Measurements from ENCODE around the gene ACSM2B.
A peak's percentile ranks its signal among the peaks of the same experiment; 100 is the strongest.
"Not testable (repeated sequence)": the region's sequence is repeated elsewhere in the genome, so short reads cannot be mapped to it uniquely, and the experiment has no call there.

ACSM2B gene

DNA sequence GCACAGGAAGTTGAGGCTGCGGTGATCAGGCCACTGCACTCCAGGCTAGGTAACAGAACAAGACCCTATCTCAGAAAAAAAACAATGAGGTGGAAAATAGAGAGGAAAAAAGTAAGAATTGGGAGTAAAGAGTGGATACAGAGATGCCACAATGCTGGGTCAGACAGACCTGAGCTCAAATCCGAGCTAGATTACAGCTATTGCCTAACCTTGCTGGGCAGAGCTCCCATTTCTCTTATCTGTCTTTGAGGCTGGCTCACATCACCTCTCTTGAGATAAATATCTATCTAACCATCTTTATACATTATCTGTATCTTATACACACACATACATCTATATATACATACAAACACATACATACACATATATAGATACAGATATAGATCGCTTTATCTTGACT is 59.0 kb downstream of the ACSM2B start:
- Mint-ChIP-seq H3K4me1 (no peaks in the 10 kb centered on the region), H3K36me3 (ENCODE audit: low read depth) (no peaks in the 10 kb centered on the region), H3K9me3 (peaks cover 3% of the 10 kb centered on the region), H3K4me3 (no peak overlapping the region), H3K27me3 (ENCODE audit: low read depth) (no peaks in the 10 kb centered on the region), H3K27ac (no peak overlapping the region)
- TF ChIP-seq CTCF (IDR thresholded peaks at IDR 0.05; ENCODE audit: unreplicated experiment in 3 of 3): no peak

- no peaks in the 10 kb centered on the region for H3K36me3 Mint-ChIP-seq (ENCODE audit: low read depth)
These were observed 60.5 kb downstream of the ACSM2B start for GRCh38 chr16:20515688-20516090.

DNA sequence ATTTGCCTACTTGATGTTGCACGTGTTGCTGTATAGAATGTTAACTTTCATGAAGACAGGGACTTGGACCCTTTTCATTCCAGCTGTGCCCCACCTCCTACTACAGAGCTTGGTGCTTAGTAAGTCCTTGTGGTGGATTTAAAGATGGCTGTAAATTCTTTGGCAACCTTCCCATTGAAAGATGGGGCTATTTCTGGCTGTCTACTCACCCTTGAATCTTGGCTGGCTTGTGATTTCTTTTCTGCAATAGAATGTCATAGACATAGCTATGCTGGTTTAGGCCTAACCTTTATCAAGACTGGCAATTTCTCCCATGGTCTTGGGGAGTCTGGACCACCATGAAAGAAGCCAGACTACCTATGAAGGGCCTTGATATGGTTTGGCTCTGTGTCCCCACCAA is 65.8 kb downstream of the ACSM2B start:
- no peaks in the 10 kb centered on the region for H3K27me3 Mint-ChIP-seq (ENCODE audit: low read depth)
- no peak for TF ChIP-seq CTCF (IDR thresholded peaks at IDR 0.05; ENCODE audit: unreplicated experiment in 3 of 3)
- H3K36me3 Mint-ChIP-seq (ENCODE audit: low read depth): no peaks in the 10 kb centered on the region
- no peaks in the 10 kb centered on the region for H3K4me1 Mint-ChIP-seq
- peaks cover 32% of the 10 kb centered on the region for H3K9me3 Mint-ChIP-seq
- H3K27ac Mint-ChIP-seq: no peak overlapping the region
- no peak overlapping the region for H3K4me3 Mint-ChIP-seq

More at GRCh38 chr16:20515688-20516090, 60.5 kb downstream of the ACSM2B start:
- H3K27me3 Mint-ChIP-seq (ENCODE audit: low read depth): no peaks in the 10 kb centered on the region
- no peaks in the 10 kb centered on the region for H3K4me1 Mint-ChIP-seq
- no peak for TF ChIP-seq CTCF (IDR thresholded peaks at IDR 0.05; ENCODE audit: unreplicated experiment in 3 of 3)
- H3K27ac Mint-ChIP-seq: peak overlapping the region; percentile 51 to 89 (median 56)
- no peak overlapping the region for H3K4me3 Mint-ChIP-seq
- H3K9me3 Mint-ChIP-seq: peaks cover 3% of the 10 kb centered on the region

GRCh38 chr16:20507280-20507679 is 68.9 kb downstream of the ACSM2B start:
- Mint-ChIP-seq H3K4me1 (no peaks in the 10 kb centered on the region), H3K27ac (no peak overlapping the region), H3K36me3 (ENCODE audit: low read depth) (no peaks in the 10 kb centered on the region), H3K27me3 (ENCODE audit: low read depth) (no peaks in the 10 kb centered on the region), H3K9me3 (peaks cover 29% of the 10 kb centered on the region), H3K4me3 (no peak overlapping the region)
- no peak for TF ChIP-seq CTCF (IDR thresholded peaks at IDR 0.05; ENCODE audit: unreplicated experiment in 3 of 3)

DNA sequence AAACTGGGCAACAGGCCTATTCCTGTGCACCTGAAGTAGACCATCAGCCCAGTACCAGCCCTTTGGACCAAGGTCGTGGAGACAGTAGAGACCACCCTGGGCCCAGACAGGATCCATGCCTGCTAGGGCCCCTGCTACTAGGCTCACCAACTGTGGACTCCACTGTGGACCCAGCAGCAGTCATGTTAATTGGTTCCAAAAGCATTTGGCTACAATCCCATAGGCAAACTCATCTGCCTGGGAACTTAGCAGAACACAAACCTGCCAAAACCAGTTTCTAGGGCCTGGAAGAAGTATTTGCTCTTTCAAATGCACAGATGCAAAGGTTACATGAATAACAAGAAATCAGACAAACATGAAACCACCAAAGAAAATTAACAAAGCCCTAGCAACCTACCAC is 71.7 kb downstream of the ACSM2B start:
- H3K4me3 Mint-ChIP-seq: no peak overlapping the region

DNA sequence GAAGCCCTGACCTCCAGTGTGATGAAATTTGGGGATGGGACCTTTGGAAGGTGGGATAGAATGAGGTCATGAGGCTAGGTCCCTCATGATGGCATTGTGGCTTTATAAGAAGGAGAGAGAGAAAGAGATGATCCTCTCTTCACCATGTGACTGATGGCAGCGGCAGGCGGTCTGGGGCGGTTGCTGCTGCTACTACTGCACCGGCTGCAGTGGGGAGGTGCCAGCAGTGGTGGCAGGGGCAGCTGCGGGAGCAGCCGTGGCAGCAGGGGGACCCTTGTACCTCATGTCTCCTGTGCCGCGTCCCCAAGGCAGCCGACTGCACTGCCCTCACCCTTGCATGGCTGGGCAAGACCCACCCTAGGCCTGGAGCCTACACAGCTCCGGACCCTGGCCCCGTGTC is 84.7 kb downstream of the ACSM2B start:
- not testable (repeated sequence) for H3K27ac Mint-ChIP-seq; H3K9me3 Mint-ChIP-seq; H3K27me3 Mint-ChIP-seq (ENCODE audit: low read depth); H3K36me3 Mint-ChIP-seq (ENCODE audit: low read depth); H3K4me1 Mint-ChIP-seq; H3K4me3 Mint-ChIP-seq

More for the DNA sequence above, 71.7 kb downstream of the ACSM2B start:
- no peak for TF ChIP-seq CTCF (IDR thresholded peaks at IDR 0.05; ENCODE audit: unreplicated experiment in 3 of 3)
- no peaks in the 10 kb centered on the region for H3K4me1 Mint-ChIP-seq
- no peak overlapping the region for H3K27ac Mint-ChIP-seq
- peaks cover 27% of the 10 kb centered on the region for H3K9me3 Mint-ChIP-seq
- no peaks in the 10 kb centered on the region for H3K36me3 Mint-ChIP-seq (ENCODE audit: low read depth)
- H3K27me3 Mint-ChIP-seq (ENCODE audit: low read depth): no peaks in the 10 kb centered on the region

GRCh38 chr16:20490994-20491393 is 85.2 kb downstream of the ACSM2B start:
- not testable (repeated sequence) for H3K27me3 Mint-ChIP-seq (ENCODE audit: low read depth); H3K9me3 Mint-ChIP-seq; H3K4me1 Mint-ChIP-seq; H3K27ac Mint-ChIP-seq; H3K4me3 Mint-ChIP-seq; H3K36me3 Mint-ChIP-seq (ENCODE audit: low read depth)

Measured in nephron (organoid).